CD8-positive, alpha-beta memory T cell (primary cell): ENCODE results near the gene CACHD1. TPM values are rescaled to one million over a fixed set of nuclear protein-coding genes. Genes with fewer than 3 reads are reported as not detected.
"Not testable (repeated sequence)": the region's sequence is repeated elsewhere in the genome, so short reads cannot be mapped to it uniquely, and the experiment has no call there.

Experiments
- CTCF ChIA-PET: fragments of 350-600 bp; sonication (Branson Sonifier 250); formaldehyde crosslinking; loops from one replicate; lab custom pipeline; 2021; ENCODE audit warnings: antibody characterized with exemption; lab: Charles Lee
- POLR2A ChIA-PET: fragments of 350-600 bp; sonication (Branson Sonifier 250); formaldehyde crosslinking; loops from one replicate; lab custom pipeline; 2021; ENCODE audit warnings: antibody characterized with exemption; lab: Charles Lee
- DNase-seq, 5 donors: peaks; one replicate each; pipeline versions ENCODE4 v3.0.0 to v3.0.0-alpha.2; 2020 to 2022; ENCODE audit warnings: mixed read lengths in 1 of 5
- H3K27ac ChIP-seq: one replicate; pipeline ENCODE4 v1.7.0; 2013; ENCODE audit warnings: low read depth, mild to moderate bottlenecking, low read length, moderate library complexity
- H3K27me3 ChIP-seq: 2 replicates; pipeline ENCODE4 v1.7.0; 2013; ENCODE audit warnings: low read length, mild to moderate bottlenecking; ENCODE audit not compliant: insufficient read depth, poor library complexity, severe bottlenecking
- H3K36me3 ChIP-seq: 2 replicates; pipeline ENCODE4 v1.7.0; 2013; ENCODE audit warnings: mild to moderate bottlenecking, low read length, moderate library complexity; ENCODE audit not compliant: insufficient read depth
- H3K4me1 ChIP-seq: 2 replicates; pipeline ENCODE4 v1.7.0; 2013; ENCODE audit warnings: mild to moderate bottlenecking, low read length, moderate library complexity; ENCODE audit not compliant: insufficient read depth
- H3K4me3 ChIP-seq: 2 replicates; pipeline ENCODE4 v1.7.0; 2013; ENCODE audit warnings: mild to moderate bottlenecking, low read length
- H3K9me3 ChIP-seq: 2 replicates; pipeline ENCODE4 v1.7.0; 2013; ENCODE audit warnings: mild to moderate bottlenecking, low read length
- H3K27ac Mint-ChIP-seq, 8 donors: one replicate each; pipeline ENCODE4 v1.8.0; 2020 to 2021; ENCODE audit warnings: mixed read lengths in 8 of 8, mild to moderate bottlenecking in 6 of 8, inconsistent platforms in 3 of 8, moderate library complexity in 3 of 8
- H3K27me3 Mint-ChIP-seq, 2 donors: one replicate each; pipeline ENCODE4 v1.8.0; 2020 to 2021; ENCODE audit warnings: mixed read lengths in 2 of 2, mild to moderate bottlenecking in 1 of 2, moderate library complexity in 1 of 2
- H3K36me3 Mint-ChIP-seq, 3 donors: one replicate each; pipeline ENCODE4 v1.8.0; 2020 to 2021; ENCODE audit warnings: mixed read lengths in 3 of 3, inconsistent platforms in 1 of 3, mild to moderate bottlenecking in 1 of 3
- H3K4me1 Mint-ChIP-seq, 3 donors: one replicate each; pipeline ENCODE4 v1.8.0; 2020 to 2021; ENCODE audit warnings: mixed read lengths in 3 of 3, inconsistent platforms in 1 of 3, mild to moderate bottlenecking in 1 of 3
- H3K4me3 Mint-ChIP-seq, 7 donors: one replicate each; pipeline ENCODE4 v1.8.0; 2020 to 2021; ENCODE audit warnings: mixed read lengths in 7 of 7, mild to moderate bottlenecking in 6 of 7, moderate library complexity in 4 of 7, inconsistent platforms in 2 of 7
- H3K9me3 Mint-ChIP-seq, 5 donors: one replicate each; pipeline ENCODE4 v1.8.0; 2020 to 2022; ENCODE audit warnings: mixed read lengths in 5 of 5, mild to moderate bottlenecking in 3 of 5, moderate library complexity in 2 of 5, inconsistent platforms in 1 of 5
- polyA plus RNA-seq: library from polyadenylated mRNA; unstranded; fragments of 300-500 nt; fragmentation: Illumina TruSeq; gene quantifications from one replicate; pipeline ENCODE4 v1.2.3, GENCODE V29; 2021
- total RNA-seq, 2 experiments: library from RNA; stranded (reverse); gene quantifications; one replicate each; pipeline ENCODE4 v1.2.3, GENCODE V29; 2021

CACHD1 gene
- total and polyA plus RNA-seq, 3 experiments from 2014 or later: 0.35 TPM; not detected in 1

GRCh38 chr1:64598100-64598571 lies 128.2 kb downstream of the CACHD1 start:
- DNase-seq: no peak
- no peaks in the 10 kb centered on the region for H3K27me3 ChIP-seq
- H3K27ac ChIP-seq: no peak overlapping the region
- no peaks in the 10 kb centered on the region for H3K36me3 ChIP-seq
- no peaks in the 10 kb centered on the region for H3K9me3 ChIP-seq
- POLR2A ChIA-PET: no interaction called here
- Mint-ChIP-seq H3K9me3 (peaks cover 0 to 1% (median 0%) of the 10 kb centered on the region in 5 donors), H3K4me1 (no peaks in the 10 kb centered on the region), H3K36me3 (no peaks in the 10 kb centered on the region), H3K27me3 (peaks cover 9 to 17% of the 10 kb centered on the region in 2 donors), H3K27ac (no peak overlapping the region), H3K4me3 (no peak overlapping the region)
- H3K4me1 ChIP-seq: no peaks in the 10 kb centered on the region
- CTCF ChIA-PET: no interaction called here
- no peak overlapping the region for H3K4me3 ChIP-seq

- Histone ChIP-seq H3K27ac (no peak overlapping the region), H3K27me3 (no peaks in the 10 kb centered on the region), H3K4me3 (no peak overlapping the region), H3K9me3 (no peaks in the 10 kb centered on the region), H3K36me3 (no peaks in the 10 kb centered on the region), H3K4me1 (no peaks in the 10 kb centered on the region)
- Mint-ChIP-seq H3K4me3 (no peak overlapping the region), H3K4me1 (no peaks in the 10 kb centered on the region), H3K36me3 (no peaks in the 10 kb centered on the region), H3K9me3 (peaks cover 0 to 1% (median 0%) of the 10 kb centered on the region in 5 donors), H3K27ac (no peak overlapping the region), H3K27me3 (peaks cover 9 to 20% of the 10 kb centered on the region in 2 donors)
- CTCF ChIA-PET: no interaction called here
- POLR2A ChIA-PET: no interaction called here
- DNase-seq: no peak
Measured at GRCh38 chr1:64599242-64599641, 129.3 kb downstream of the CACHD1 start.

GRCh38 chr1:64601207-64601606 lies 131.3 kb downstream of the CACHD1 start:
- ChIA-PET CTCF (no interaction called here), POLR2A (no interaction called here)
- no peak overlapping the region for H3K4me3 Mint-ChIP-seq
- Histone ChIP-seq H3K27me3 (no peaks in the 10 kb centered on the region), H3K4me1 (no peaks in the 10 kb centered on the region), H3K4me3 (no peak overlapping the region), H3K27ac (no peak overlapping the region), H3K36me3 (no peaks in the 10 kb centered on the region), H3K9me3 (no peaks in the 10 kb centered on the region)
- no peaks in the 10 kb centered on the region for H3K36me3 Mint-ChIP-seq
- no peak overlapping the region for H3K27ac Mint-ChIP-seq
- H3K4me1 Mint-ChIP-seq: no peaks in the 10 kb centered on the region
- no peak for DNase-seq
- H3K9me3 Mint-ChIP-seq: peaks cover 0 to 1% (median 0%) of the 10 kb centered on the region in 5 donors
- peaks cover 9 to 21% of the 10 kb centered on the region in 2 donors for H3K27me3 Mint-ChIP-seq

GRCh38 chr1:64608005-64608650 lies 138.2 kb downstream of the CACHD1 start:
- Mint-ChIP-seq H3K4me1 (no peaks in the 10 kb centered on the region), H3K36me3 (no peaks in the 10 kb centered on the region), H3K9me3 (peaks cover 0 to 9% (median 0%) of the 10 kb centered on the region in 5 donors)

DNA sequence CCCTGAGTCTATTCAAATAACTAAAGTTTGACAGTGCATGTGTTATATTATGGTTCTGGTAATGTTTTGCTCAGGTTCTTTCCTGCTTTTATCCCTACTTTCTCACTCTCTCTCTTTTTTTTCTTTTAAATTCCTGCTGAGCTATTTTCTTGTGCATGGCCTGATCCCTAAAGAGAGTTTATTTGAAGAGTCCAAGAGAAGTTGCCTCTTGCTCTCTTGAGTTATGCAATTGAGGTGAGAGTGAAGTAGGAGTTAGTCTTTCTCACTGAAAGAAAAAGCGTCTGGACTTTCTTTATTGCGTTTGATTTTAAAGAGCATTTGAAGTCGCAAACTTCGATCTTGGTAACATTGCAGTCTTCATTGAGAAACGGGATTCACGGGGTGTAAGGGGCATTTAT lies 138.7 kb downstream of the CACHD1 start:
- no peaks in the 10 kb centered on the region for H3K4me1 Mint-ChIP-seq
- no peak overlapping the region for H3K4me3 Mint-ChIP-seq
- Histone ChIP-seq H3K4me3 (no peak overlapping the region), H3K36me3 (no peaks in the 10 kb centered on the region), H3K27me3 (no peaks in the 10 kb centered on the region), H3K9me3 (no peaks in the 10 kb centered on the region), H3K4me1 (no peaks in the 10 kb centered on the region), H3K27ac (no peak overlapping the region)
- ChIA-PET POLR2A (no interaction called here), CTCF (no interaction called here)
- H3K27me3 Mint-ChIP-seq: peaks cover 0 to 13% of the 10 kb centered on the region in 2 donors
- H3K36me3 Mint-ChIP-seq: no peaks in the 10 kb centered on the region
- DNase-seq: no peak
- peaks cover 0 to 9% (median 0%) of the 10 kb centered on the region in 5 donors for H3K9me3 Mint-ChIP-seq
- no peak overlapping the region for H3K27ac Mint-ChIP-seq

More at GRCh38 chr1:64608005-64608650, 138.2 kb downstream of the CACHD1 start:
- no peak for DNase-seq
- no peak overlapping the region for H3K27ac ChIP-seq
- H3K36me3 ChIP-seq: no peaks in the 10 kb centered on the region
- Mint-ChIP-seq H3K27me3 (peaks cover 0 to 10% of the 10 kb centered on the region in 2 donors), H3K27ac (no peak overlapping the region), H3K4me3 (no peak overlapping the region)
- H3K4me1 ChIP-seq: no peaks in the 10 kb centered on the region
- H3K4me3 ChIP-seq: no peak overlapping the region
- ChIA-PET CTCF (no interaction called here), POLR2A (no interaction called here)
- H3K9me3 ChIP-seq: no peaks in the 10 kb centered on the region
- no peaks in the 10 kb centered on the region for H3K27me3 ChIP-seq

GRCh38 chr1:64610950-64611349 lies 141.0 kb downstream of the CACHD1 start:
- H3K27ac ChIP-seq: not testable (repeated sequence)

GRCh38 chr1:64616039-64616438 lies 146.1 kb downstream of the CACHD1 start:
- H3K27me3 ChIP-seq: no peaks in the 10 kb centered on the region
- Mint-ChIP-seq H3K4me3 (no peak overlapping the region), H3K27me3 (peaks cover 6 to 46% of the 10 kb centered on the region in 2 donors), H3K27ac (no peak overlapping the region), H3K36me3 (no peaks in the 10 kb centered on the region), H3K4me1 (no peaks in the 10 kb centered on the region), H3K9me3 (peaks cover 0 to 6% (median 0%) of the 10 kb centered on the region in 5 donors)
- no peaks in the 10 kb centered on the region for H3K9me3 ChIP-seq
- no peaks in the 10 kb centered on the region for H3K36me3 ChIP-seq
- ChIA-PET CTCF (no interaction called here), POLR2A (no interaction called here)
- no peak overlapping the region for H3K27ac ChIP-seq
- no peak overlapping the region for H3K4me3 ChIP-seq
- no peaks in the 10 kb centered on the region for H3K4me1 ChIP-seq
- DNase-seq: no peak

More at GRCh38 chr1:64610950-64611349, 141.0 kb downstream of the CACHD1 start:
- DNase-seq, H3K36me3 Mint-ChIP-seq, H3K4me3 Mint-ChIP-seq, H3K4me3 ChIP-seq, CTCF ChIA-PET, H3K27me3 ChIP-seq, POLR2A ChIA-PET, H3K4me1 ChIP-seq, H3K4me1 Mint-ChIP-seq, H3K27ac Mint-ChIP-seq, H3K9me3 Mint-ChIP-seq, H3K9me3 ChIP-seq, H3K36me3 ChIP-seq: not testable (repeated sequence)
- peaks cover 1 to 24% of the 10 kb centered on the region in 2 donors for H3K27me3 Mint-ChIP-seq

DNA sequence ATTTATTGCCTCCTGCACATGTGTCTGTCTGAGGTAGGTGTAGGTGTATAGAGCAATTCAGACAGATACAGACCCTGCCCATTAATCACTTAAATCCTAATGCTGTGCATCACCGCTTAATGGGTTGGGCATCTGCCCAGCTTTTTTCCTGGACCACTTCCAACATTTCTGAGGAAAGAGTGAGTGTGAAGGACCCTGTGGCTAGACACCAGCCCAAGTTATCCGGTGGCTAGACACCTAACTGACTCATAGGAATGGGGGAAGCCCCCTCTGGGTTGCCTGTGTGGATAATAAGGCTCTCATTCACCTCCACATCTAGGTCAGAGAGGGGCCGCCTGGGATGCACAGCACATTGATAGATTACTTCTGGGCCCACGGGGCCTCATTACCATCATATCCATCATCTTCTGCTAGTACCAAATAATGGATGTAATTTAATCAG lies 153.8 kb downstream of the CACHD1 start:
- Histone ChIP-seq H3K27ac (no peak overlapping the region), H3K36me3 (no peaks in the 10 kb centered on the region), H3K9me3 (no peaks in the 10 kb centered on the region), H3K27me3 (no peaks in the 10 kb centered on the region), H3K4me1 (no peaks in the 10 kb centered on the region), H3K4me3 (no peak overlapping the region)
- Mint-ChIP-seq H3K9me3 (no peaks in the 10 kb centered on the region), H3K4me3 (no peak overlapping the region), H3K27me3 (peaks cover 3 to 23% of the 10 kb centered on the region in 2 donors), H3K27ac (no peak overlapping the region), H3K4me1 (no peaks in the 10 kb centered on the region), H3K36me3 (no peaks in the 10 kb centered on the region)
- DNase-seq: no peak
- ChIA-PET POLR2A (no interaction called here), CTCF (interaction anchor here (0.6 kb wide), 1 partner anchor 61 kb away, joined by 3 read pairs; no protein-coding TSS in a partner anchor)
